H1 (cell line): ENCODE measurements around the gene UNC119B. TPM values are rescaled to one million over a fixed set of nuclear protein-coding genes. Genes with fewer than 3 reads are reported as not detected.

Experiments used
- CTCF ChIA-PET: fragments of 300-600 bp; sonication (Branson Sonifier 250); formaldehyde crosslinking; loops from one replicate; lab custom pipeline; 2021; ENCODE audit not compliant: partially characterized antibody; lab: Charles Lee
- POLR2A ChIA-PET: fragments of 300-600 bp; sonication (Branson Sonifier 250); formaldehyde crosslinking; loops from one replicate; lab custom pipeline; 2021; ENCODE audit warnings: inconsistent platforms; ENCODE audit not compliant: partially characterized antibody; lab: Charles Lee
- DNase-seq, 2 experiments: peaks; one replicate each; pipeline versions ENCODE4 v3.0.0 to v3.0.0-alpha.2; 2010 to 2022; ENCODE audit warnings: low spot score in 2 of 2, low read depth in 1 of 2, mixed read lengths in 1 of 2
- FAIRE-seq: peaks from 2 replicates; lab custom pipeline; 2011; peaks lifted over from hg19 to GRCh38; lab: Jason Lieb, UNC
- H2AFZ ChIP-seq: 2 replicates; pipeline ENCODE4 v1.8.1; 2012; ENCODE audit warnings: low read length, inconsistent platforms
- H2AK5ac ChIP-seq: 2 replicates; pipeline ENCODE4 v1.6.1; 2013; ENCODE audit warnings: low read depth, low read length
- H2BK120ac ChIP-seq: replicated peaks from 2 replicates; pipeline ENCODE3; 2013; ENCODE audit warnings: low read depth, low read length, inconsistent platforms
- H2BK12ac ChIP-seq: 2 replicates; pipeline ENCODE4 v1.6.1; 2013; ENCODE audit warnings: low read depth, low read length
- H2BK15ac ChIP-seq: 2 replicates; pipeline ENCODE4 v1.6.1; 2013; ENCODE audit warnings: low read length
- H2BK20ac ChIP-seq: 2 replicates; pipeline ENCODE4 v1.6.1; 2013; ENCODE audit warnings: low read length
- H2BK5ac ChIP-seq: 2 replicates; pipeline ENCODE4 v1.6.1; 2013; ENCODE audit warnings: low read depth, low read length
- H3K14ac ChIP-seq: 2 replicates; pipeline ENCODE4 v1.6.1; 2013; ENCODE audit warnings: inconsistent platforms; ENCODE audit not compliant: insufficient read length
- H3K18ac ChIP-seq: 2 replicates; pipeline ENCODE4 v1.6.1; 2013; ENCODE audit warnings: low read length; ENCODE audit errors: extremely low read depth
- H3K23ac ChIP-seq: 2 replicates; pipeline ENCODE4 v1.6.1; 2013; ENCODE audit warnings: inconsistent platforms; ENCODE audit not compliant: insufficient read length
- H3K23me2 ChIP-seq: 2 replicates; pipeline ENCODE4 v1.6.1; 2013; ENCODE audit warnings: low read depth, low read length
- H3K27ac ChIP-seq: 2 replicates; pipeline ENCODE4 v1.6.1; 2011; ENCODE audit warnings: low read depth, low read length, inconsistent platforms
- H3K27me3 ChIP-seq, 4 experiments: replicated peaks in 1 of 4; 1 replicate in 1 of 4; 2 replicates in 3 of 4; pipeline versions ENCODE4 v1.6.1 to v1.8.1; 2011 to 2013; ENCODE audit warnings: low read length in 3 of 4, mild to moderate bottlenecking in 3 of 4, inconsistent platforms in 2 of 4, mixed read lengths in 2 of 4, moderate library complexity in 1 of 4; ENCODE audit not compliant: control insufficient read depth in 3 of 4, insufficient read depth in 3 of 4; ENCODE audit errors: extremely low read depth in 1 of 4
- H3K36me3 ChIP-seq, 4 experiments: 2 replicates each; pipeline versions ENCODE4 v1.6.1 to v1.8.1; 2011 to 2013; ENCODE audit warnings: mild to moderate bottlenecking in 4 of 4, low read length in 3 of 4, moderate library complexity in 2 of 4, control low read depth in 1 of 4, inconsistent platforms in 1 of 4; ENCODE audit not compliant: insufficient read depth in 4 of 4, control insufficient read depth in 2 of 4
- H3K4ac ChIP-seq: replicated peaks from 2 replicates; pipeline ENCODE3; 2013; ENCODE audit warnings: low read length, low read depth, mixed read lengths, inconsistent platforms; ENCODE audit not compliant: insufficient read length
- H3K4me1 ChIP-seq, 4 experiments: replicated peaks in 1 of 4; 1 replicate in 1 of 4; 2 replicates in 3 of 4; pipeline versions ENCODE4 v1.6.1 to v1.8.1; 2011 to 2013; ENCODE audit warnings: low read length in 3 of 4, inconsistent platforms in 2 of 4, mixed read lengths in 1 of 4; ENCODE audit not compliant: insufficient read depth in 4 of 4, control insufficient read depth in 3 of 4
- H3K4me2 ChIP-seq, 2 experiments: 2 replicates each; pipeline versions ENCODE4 v1.6.1 to v1.8.1; 2011 to 2013; ENCODE audit warnings: low read depth in 2 of 2, low read length in 2 of 2, control low read depth in 1 of 2, inconsistent platforms in 1 of 2, mild to moderate bottlenecking in 1 of 2; ENCODE audit not compliant: insufficient read depth in 1 of 2
- H3K4me3 ChIP-seq, 4 experiments: fragments of 200-600, 300-600 bp in 1 of 4; sonication (generic), shearing (Covaris generic), sonication (Bioruptor Twin) in 1 of 4; 2 replicates each; pipeline versions ENCODE4 v1.5.1 to v1.8.1; 2011 to 2016; ENCODE audit warnings: low read length in 4 of 4, low read depth in 3 of 4, control low read depth in 2 of 4, inconsistent platforms in 2 of 4, mild to moderate bottlenecking in 2 of 4, mixed read lengths in 1 of 4, moderate library complexity in 1 of 4; ENCODE audit not compliant: insufficient read depth in 2 of 4; ENCODE audit errors: extremely low read depth in 1 of 4
- H3K56ac ChIP-seq: replicated peaks from 2 replicates; pipeline ENCODE3; 2013; ENCODE audit warnings: low read depth, mild to moderate bottlenecking, mixed read lengths, low read length, inconsistent platforms; ENCODE audit not compliant: insufficient read length
- H3K79me1 ChIP-seq: 2 replicates; pipeline ENCODE4 v1.6.1; 2013; ENCODE audit warnings: low read depth, low read length, control low read depth
- H3K79me2 ChIP-seq, 2 experiments: 2 replicates each; pipeline versions ENCODE4 v1.6.1 to v1.8.1; 2012 to 2013; ENCODE audit warnings: low read length in 2 of 2, mild to moderate bottlenecking in 2 of 2, inconsistent platforms in 1 of 2; ENCODE audit not compliant: insufficient read depth in 2 of 2, control insufficient read depth in 1 of 2
- H3K9ac ChIP-seq, 4 experiments: replicated peaks in 1 of 4; 1 replicate in 1 of 4; 2 replicates in 3 of 4; pipeline versions ENCODE4 v1.6.1 to v1.8.1; 2011 to 2013; ENCODE audit warnings: low read depth in 3 of 4, low read length in 3 of 4, control low read depth in 2 of 4, mild to moderate bottlenecking in 2 of 4, moderate library complexity in 2 of 4, inconsistent platforms in 1 of 4; ENCODE audit errors: extremely low read depth in 1 of 4
- H3K9me3 ChIP-seq, 2 experiments: 2 replicates each; pipeline versions ENCODE4 v1.6.1 to v1.8.1; 2012 to 2013; ENCODE audit warnings: mild to moderate bottlenecking in 2 of 2, moderate library complexity in 2 of 2, control low read depth in 1 of 2, inconsistent platforms in 1 of 2, low read depth in 1 of 2, low read length in 1 of 2, mixed read lengths in 1 of 2; ENCODE audit not compliant: insufficient read depth in 2 of 2
- H4K20me1 ChIP-seq, 2 experiments: replicated peaks in 1 of 2; 2 replicates each; pipeline versions ENCODE3 to v1.8.1; 2011 to 2013; ENCODE audit warnings: inconsistent platforms in 2 of 2, low read length in 2 of 2, mild to moderate bottlenecking in 1 of 2; ENCODE audit not compliant: insufficient read depth in 2 of 2, control insufficient read depth in 1 of 2
- H4K5ac ChIP-seq: 2 replicates; pipeline ENCODE4 v1.6.1; 2013; ENCODE audit warnings: low read length, low read depth, mixed read lengths, inconsistent platforms; ENCODE audit not compliant: insufficient read length
- H4K8ac ChIP-seq: 2 replicates; pipeline ENCODE4 v1.8.0; 2013; ENCODE audit warnings: mild to moderate bottlenecking, moderate library complexity, low read length, inconsistent platforms; ENCODE audit not compliant: insufficient read depth; ENCODE audit errors: extremely low read depth
- H4K91ac ChIP-seq: replicated peaks from 2 replicates; pipeline ENCODE3; 2013; ENCODE audit warnings: low read length, mixed read lengths, inconsistent platforms; ENCODE audit not compliant: insufficient read length
- JUN ChIP-seq: IDR thresholded peaks from 2 replicates; pipeline ENCODE4 v1.6.1; 2011; ENCODE audit warnings: low read depth, mild to moderate bottlenecking, improper control_type of control experiment, low read length
- WGBS, 2 experiments: shearing (Covaris generic) in 1 of 2; methylation state at CpG; one replicate each; pipeline versions ENCODE4 v1.1.6 to v1.1.7; 2013 to 2015; ENCODE audit warnings: low lambda C conversion rate in 2 of 2, mixed read lengths in 2 of 2, inconsistent platforms in 1 of 2, low coverage in 1 of 2, missing lambda C conversion rate in 1 of 2; ENCODE audit not compliant: insufficient replicate concordance in 2 of 2, insufficient coverage in 1 of 2, insufficient read length in 1 of 2; ENCODE audit errors: extremely low coverage in 1 of 2, missing lambda C conversion rate in 1 of 2; 5-methylcytosine and 5-hydroxymethylcytosine counted together
- polyA plus RNA-seq, 7 experiments: library from polyadenylated mRNA; depleted of rRNA in 3 of 7; stranded (reverse) in 5 of 7; unstranded in 2 of 7; fragments of >200 nt in 5 of 7; fragments of 200-250 nt in 2 of 7; gene quantifications; 1 replicate in 5 of 7; 2 replicates in 1 of 7; 4 replicates in 1 of 7; pipeline versions ENCODE4 v1.2.1 to v1.2.3, GENCODE V29; 2011 to 2013; ENCODE audit warnings: missing spikeins in 2 of 7, mixed read lengths in 2 of 7
- total RNA-seq: library from RNA; stranded (reverse); fragmentation: NEBNext Ultra II Directional; extraction: Animal tissue kit (Norgen Biotek cat#: 25700); gene quantifications from 2 replicates; pipeline ENCODE4 v1.2.1, GENCODE V29; 2021
- TF ChIP-seq, protein P1 (sequence below), 3 experiments: IDR thresholded peaks; 1 replicate in 2 of 3; 2 replicates in 1 of 3; pipeline versions ENCODE4 v1.5.1 to v1.6.1; 2011; ENCODE audit warnings: low read length in 3 of 3, mild to moderate bottlenecking in 3 of 3, inconsistent platforms in 2 of 3, low read depth in 1 of 3, moderate library complexity in 1 of 3; ENCODE audit not compliant: insufficient read depth in 1 of 3; ENCODE audit errors: control extremely low read depth in 1 of 3

UNC119B gene
- total and polyA plus RNA-seq, 2 of the 8 experiments (the other 6 are each of a cell fraction or from before 2014, with no cell fraction given), result 40.5 to 50.1 TPM

DNA sequence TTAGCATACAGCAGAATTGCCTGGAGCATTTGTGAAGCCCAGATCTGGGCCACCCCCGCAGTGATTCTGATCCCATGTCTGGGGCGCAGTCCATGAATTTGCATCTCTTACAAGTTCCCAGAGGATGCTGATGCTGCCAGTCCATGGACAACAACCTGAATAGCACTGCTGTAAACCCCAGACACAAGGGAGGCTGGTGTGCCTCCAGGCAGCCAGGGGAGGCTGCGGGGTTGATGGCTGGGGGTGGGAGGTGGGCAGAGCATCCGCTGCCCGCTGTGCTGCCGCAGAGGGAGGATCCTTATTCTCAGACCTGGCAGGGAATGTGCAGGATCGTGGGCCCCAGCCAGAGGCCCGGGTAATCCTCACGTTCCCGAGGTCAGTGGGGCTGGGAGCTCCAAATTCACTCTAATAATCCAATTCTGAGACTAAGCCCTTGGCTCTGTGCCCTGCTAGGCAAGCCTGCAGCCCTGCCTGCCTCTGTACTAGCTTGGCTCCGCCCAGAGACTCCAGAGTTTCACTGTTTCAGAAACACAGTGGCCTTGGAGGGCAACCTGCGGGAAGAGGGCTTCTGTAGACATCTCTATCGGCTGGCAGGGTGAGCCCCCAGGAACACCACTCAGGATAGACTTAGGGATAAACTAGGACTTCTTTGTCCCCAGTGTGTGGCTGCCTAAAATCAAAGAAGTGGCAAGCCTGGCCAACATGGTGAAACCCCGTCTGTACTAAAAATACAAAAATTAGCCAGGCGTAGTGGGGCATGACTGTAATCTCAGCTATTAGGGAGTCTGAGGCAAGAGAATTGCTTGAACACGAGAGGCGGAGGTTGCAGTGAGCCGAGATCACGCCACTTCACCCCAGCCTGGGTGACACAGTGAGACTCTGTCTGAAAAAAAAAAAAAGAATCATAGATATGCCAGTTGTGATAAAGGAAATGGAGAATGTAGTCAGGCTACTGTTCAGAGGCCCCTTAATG, 41.1 kb upstream of the UNC119B start:
- Histone ChIP-seq H3K9ac (no peak overlapping the region), H3K14ac (no peak overlapping the region), H3K18ac (peak overlapping the region; percentile 36), H3K4me2 (peak overlapping the region; percentile 56 to 64), H2BK20ac (peak overlapping the region; percentile 87; the same call in 1 of the 2 replicates), H2BK5ac (peak overlapping the region; percentile 82), H4K91ac (no peak overlapping the region), H3K27ac (no peak overlapping the region), H3K36me3 (no peaks in the 10 kb centered on the region), H2BK12ac (peak overlapping the region; percentile 86; the same call in 1 of the 2 replicates), H3K79me2 (no peaks in the 10 kb centered on the region), H3K9me3 (no peaks in the 10 kb centered on the region), H2AFZ (peak overlapping the region; percentile 13; the same call in 1 of the 2 replicates), H3K56ac (no peak overlapping the region), H3K23me2 (no peaks in the 10 kb centered on the region; the same call in 1 of the 2 replicates), H3K27me3 (no peaks in the 10 kb centered on the region), H4K5ac (peak overlapping the region; percentile 39), H3K23ac (no peak overlapping the region), H2AK5ac (peak overlapping the region; percentile 85; the same call in 1 of the 2 replicates), H3K4ac (no peak overlapping the region), H3K79me1 (no peaks in the 10 kb centered on the region), H2BK120ac (no peak overlapping the region), H3K4me3 (peak overlapping the region in 3 of 4 experiments; percentile 1 to 33 (median 14); a peak in 3 of 8 replicates), H4K20me1 (no peaks in the 10 kb centered on the region), H4K8ac (peak overlapping the region; percentile 54), H3K4me1 (peaks cover 7 to 19% (median 12%) of the 10 kb centered on the region in 4 experiments), H2BK15ac (peak overlapping the region; percentile 19; the same call in 1 of the 2 replicates)
- ChIA-PET POLR2A (interaction anchor here (0.9 to 3.1 kb wide), 4 partner anchors 11 to 23 kb away, joined by 3 to 15 read pairs (median 8); partner anchors contain the start of gene MLEC), CTCF (interaction anchor here (0.6 to 5.7 kb wide), 10 partner anchors 10 to 84 kb away, joined by 3 to 77 read pairs (median 3); partner anchors contain the start of gene MLEC)
- FAIRE-seq (no peak), DNase-seq (peak in 1 of 2 experiments; percentile 66)
- TF ChIP-seq JUN, result no peak
- TF ChIP-seq, protein P1, sequence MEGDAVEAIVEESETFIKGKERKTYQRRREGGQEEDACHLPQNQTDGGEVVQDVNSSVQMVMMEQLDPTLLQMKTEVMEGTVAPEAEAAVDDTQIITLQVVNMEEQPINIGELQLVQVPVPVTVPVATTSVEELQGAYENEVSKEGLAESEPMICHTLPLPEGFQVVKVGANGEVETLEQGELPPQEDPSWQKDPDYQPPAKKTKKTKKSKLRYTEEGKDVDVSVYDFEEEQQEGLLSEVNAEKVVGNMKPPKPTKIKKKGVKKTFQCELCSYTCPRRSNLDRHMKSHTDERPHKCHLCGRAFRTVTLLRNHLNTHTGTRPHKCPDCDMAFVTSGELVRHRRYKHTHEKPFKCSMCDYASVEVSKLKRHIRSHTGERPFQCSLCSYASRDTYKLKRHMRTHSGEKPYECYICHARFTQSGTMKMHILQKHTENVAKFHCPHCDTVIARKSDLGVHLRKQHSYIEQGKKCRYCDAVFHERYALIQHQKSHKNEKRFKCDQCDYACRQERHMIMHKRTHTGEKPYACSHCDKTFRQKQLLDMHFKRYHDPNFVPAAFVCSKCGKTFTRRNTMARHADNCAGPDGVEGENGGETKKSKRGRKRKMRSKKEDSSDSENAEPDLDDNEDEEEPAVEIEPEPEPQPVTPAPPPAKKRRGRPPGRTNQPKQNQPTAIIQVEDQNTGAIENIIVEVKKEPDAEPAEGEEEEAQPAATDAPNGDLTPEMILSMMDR (IDR thresholded peaks at IDR 0.05; ENCODE audit: control extremely low read depth in 1 of 3, insufficient read depth in 1 of 3, low read depth in 1 of 3, low read length in 3 of 3), result peak in 1 of 3 experiments; percentile 1; a peak in 1 of 4 replicates
- 65% methylated on average over 15 of the region's 19 CpGs; no CpG with 5 or more reads in 1 of the 2 experiments for WGBS, 2 experiments
